Erythroblast (primary cell): ENCODE measurements around the gene GPX4.

Experiments
- GATA1 ChIP-seq: IDR thresholded peaks from 2 replicates; pipeline ENCODE4 v1.6.1; 2011; ENCODE audit warnings: low read depth, mild to moderate bottlenecking, control low read depth, low read length, moderate library complexity
- POLR2A ChIP-seq: IDR thresholded peaks from 2 replicates; pipeline ENCODE4 v1.6.1; 2011; ENCODE audit warnings: mild to moderate bottlenecking, low read length

GRCh38 chr19:1123885-1124677 lies 20.3 kb downstream of the GPX4 start:
- no peak for TF ChIP-seq POLR2A
- TF ChIP-seq GATA1: no peak
